IMR-90 (cell line): Measurements from ENCODE around the gene MGAT4A. TPM values are rescaled to one million over a fixed set of nuclear protein-coding genes. Genes with fewer than 3 reads are reported as not detected.

Source experiments
- ATAC-seq: fragments of 200-7000 bp; cut with Tn5 transposase; 2 replicates; pipeline ENCODE4 v1.9.1; 2020; ENCODE audit warnings: low read depth, mild to moderate bottlenecking, moderate library complexity
- BruUV-seq: library from RNA; stranded (reverse); fragments of 400-500 nt; replicated peaks from 2 replicates; lab custom pipeline; 2021; lab: Mats Ljungman, UMichigan
- CTCF ChIA-PET: fragments of 300-600 bp; formaldehyde crosslinking; extraction: SDS; loops from one replicate; lab custom pipeline; 2021; ENCODE audit warnings: antibody characterized with exemption; lab: Yijun Ruan, JAX
- POLR2A ChIA-PET: fragments of 300-600 bp; sonication (Branson Sonifier 250); formaldehyde crosslinking; loops from one replicate; lab custom pipeline; 2022; ENCODE audit warnings: antibody characterized with exemption; ENCODE audit not compliant: unreplicated experiment; lab: Charles Lee
- DNase-seq: peaks from one replicate; pipeline ENCODE4 v3.0.0; 2013
- H2AFZ ChIP-seq: replicated peaks from 2 replicates; pipeline ENCODE3; 2013; ENCODE audit warnings: low read length, mild to moderate bottlenecking; ENCODE audit not compliant: poor library complexity
- H2AK5ac ChIP-seq: 2 replicates; pipeline ENCODE4 v1.6.1; 2013; ENCODE audit warnings: low read depth, low read length, inconsistent platforms
- H2AK9ac ChIP-seq: replicated peaks from 2 replicates; pipeline ENCODE3; 2013; ENCODE audit warnings: mild to moderate bottlenecking, low read depth, low read length, moderate library complexity; ENCODE audit not compliant: poor library complexity
- H2BK120ac ChIP-seq: 2 replicates; pipeline ENCODE4 v1.6.1; 2013; ENCODE audit warnings: low read depth, low read length, inconsistent platforms
- H2BK15ac ChIP-seq: 3 replicates; pipeline ENCODE4 v1.6.1; 2013; ENCODE audit warnings: low read depth, low read length, inconsistent platforms
- H2BK20ac ChIP-seq: 2 replicates; pipeline ENCODE4 v1.6.1; 2013; ENCODE audit warnings: low read depth, mild to moderate bottlenecking, inconsistent platforms, low read length, moderate library complexity
- H2BK5ac ChIP-seq: 2 replicates; pipeline ENCODE4 v1.6.1; 2013; ENCODE audit warnings: mild to moderate bottlenecking, low read depth, low read length, inconsistent platforms; ENCODE audit not compliant: poor library complexity, severe bottlenecking
- H3K14ac ChIP-seq: replicated peaks from 2 replicates; pipeline ENCODE4 v1.6.1; 2013; ENCODE audit warnings: low read depth, low read length, inconsistent platforms
- H3K18ac ChIP-seq: 2 replicates; pipeline ENCODE4 v1.6.1; 2013; ENCODE audit warnings: low read depth, low read length, control low read depth
- H3K23ac ChIP-seq: 2 replicates; pipeline ENCODE4 v1.6.1; 2013; ENCODE audit warnings: low read depth, low read length, inconsistent platforms
- H3K27ac ChIP-seq: 2 replicates; pipeline ENCODE4 v1.5.1; 2013; ENCODE audit warnings: mild to moderate bottlenecking, control low read depth, low read length; ENCODE audit not compliant: insufficient read depth
- H3K27me3 ChIP-seq: 2 replicates; pipeline ENCODE4 v1.6.1; 2013; ENCODE audit warnings: low read length; ENCODE audit not compliant: control insufficient read depth, insufficient read depth
- H3K36me3 ChIP-seq: 2 replicates; pipeline ENCODE4 v1.6.1; 2013; ENCODE audit warnings: low read length, mixed read lengths; ENCODE audit not compliant: control insufficient read depth, insufficient read depth
- H3K4ac ChIP-seq: 2 replicates; pipeline ENCODE4 v1.6.1; 2013; ENCODE audit warnings: low read depth, low read length, inconsistent platforms
- H3K4me1 ChIP-seq: 2 replicates; pipeline ENCODE4 v1.6.1; 2013; ENCODE audit warnings: low read length, mixed read lengths; ENCODE audit not compliant: control insufficient read depth, insufficient read depth
- H3K4me2 ChIP-seq: 2 replicates; pipeline ENCODE4 v1.6.1; 2013; ENCODE audit warnings: low read depth, mild to moderate bottlenecking, control low read depth, low read length, moderate library complexity
- H3K4me3 ChIP-seq: 2 replicates; pipeline ENCODE4 v1.5.1; 2013; ENCODE audit warnings: low read depth, mild to moderate bottlenecking, control low read depth, low read length, moderate library complexity; ENCODE audit not compliant: insufficient read depth
- H3K56ac ChIP-seq: 2 replicates; pipeline ENCODE4 v1.6.1; 2013; ENCODE audit warnings: low read length, inconsistent platforms; ENCODE audit not compliant: insufficient read depth; ENCODE audit errors: extremely low read depth
- H3K79me1 ChIP-seq, 2 experiments: 2 replicates each; pipeline ENCODE4 v1.6.1; 2013; ENCODE audit warnings: low read length in 2 of 2, inconsistent platforms in 1 of 2, low read depth in 1 of 2
- H3K9ac ChIP-seq: 2 replicates; pipeline ENCODE4 v1.6.1; 2013; ENCODE audit warnings: low read depth, low read length, control low read depth
- H3K9me1 ChIP-seq: 2 replicates; pipeline ENCODE4 v1.6.1; 2013; ENCODE audit warnings: low read length, inconsistent platforms; ENCODE audit not compliant: insufficient read depth
- H3K9me3 ChIP-seq: 2 replicates; pipeline ENCODE4 v1.6.1; 2013; ENCODE audit warnings: low read length; ENCODE audit not compliant: control insufficient read depth, insufficient read depth
- H4K20me1 ChIP-seq: 2 replicates; pipeline ENCODE4 v1.6.1; 2013; ENCODE audit warnings: low read length, inconsistent platforms; ENCODE audit not compliant: insufficient read depth
- H4K5ac ChIP-seq: 2 replicates; pipeline ENCODE4 v1.6.1; 2013; ENCODE audit warnings: mild to moderate bottlenecking, low read depth, low read length, control low read depth
- H4K8ac ChIP-seq, 2 experiments: 2 replicates each; pipeline ENCODE4 v1.6.1; 2013; ENCODE audit warnings: low read depth in 2 of 2, low read length in 2 of 2, control low read depth in 1 of 2, inconsistent platforms in 1 of 2
- H4K91ac ChIP-seq: 2 replicates; pipeline ENCODE4 v1.6.1; 2013; ENCODE audit warnings: low read depth, low read length, inconsistent platforms; ENCODE audit not compliant: insufficient read depth
- BHLHE40 ChIP-seq: fragments of 150-350 bp; IDR thresholded peaks from 2 replicates; pipeline ENCODE4 v1.6.1; 2016; ENCODE audit warnings: mild to moderate bottlenecking, low read depth, low read length
- CEBPB ChIP-seq: IDR thresholded peaks from 2 replicates; pipeline ENCODE4 v1.6.1; 2012; ENCODE audit warnings: low read depth, low read length, improper control_type of control experiment
- CHD1 ChIP-seq: IDR thresholded peaks from 2 replicates; pipeline ENCODE4 v1.6.1; 2012; ENCODE audit warnings: low read depth, low read length, improper control_type of control experiment
- ELK1 ChIP-seq: fragments of 150-350 bp; IDR thresholded peaks from 2 replicates; pipeline ENCODE4 v1.6.1; 2016; ENCODE audit warnings: low read depth, mild to moderate bottlenecking, low read length, moderate library complexity, borderline replicate concordance
- FOS ChIP-seq: fragments of 150-350 bp; IDR thresholded peaks from 2 replicates; pipeline ENCODE4 v1.6.1; 2016; ENCODE audit warnings: low read depth, low read length
- MAFK ChIP-seq: IDR thresholded peaks from 2 replicates; pipeline ENCODE4 v1.6.1; 2012; ENCODE audit warnings: low read depth, low read length, improper control_type of control experiment
- MAZ ChIP-seq: IDR thresholded peaks from 2 replicates; pipeline ENCODE4 v1.6.1; 2012; ENCODE audit warnings: low read depth, mild to moderate bottlenecking, low read length, improper control_type of control experiment, moderate library complexity, borderline replicate concordance
- MXI1 ChIP-seq: IDR thresholded peaks from 2 replicates; pipeline ENCODE4 v1.6.1; 2012; ENCODE audit warnings: low read depth, mild to moderate bottlenecking, low read length, moderate library complexity, borderline replicate concordance
- NFE2L2 ChIP-seq: fragments of 150-350 bp; IDR thresholded peaks from 2 replicates; pipeline ENCODE4 v1.6.1; 2016; ENCODE audit warnings: low read depth, mild to moderate bottlenecking, low read length
- POLR2A ChIP-seq: IDR thresholded peaks from 2 replicates; pipeline ENCODE4 v1.6.1; 2012; ENCODE audit warnings: mild to moderate bottlenecking, low read depth, low read length
- RAD21 ChIP-seq: IDR thresholded peaks from 2 replicates; pipeline ENCODE4 v1.6.1; 2012; ENCODE audit warnings: low read length, improper control_type of control experiment
- RCOR1 ChIP-seq: IDR thresholded peaks from 2 replicates; pipeline ENCODE4 v1.6.1; 2012; ENCODE audit warnings: mild to moderate bottlenecking, low read length, improper control_type of control experiment; ENCODE audit not compliant: insufficient replicate concordance
- RFX5 ChIP-seq: IDR thresholded peaks from 2 replicates; pipeline ENCODE4 v1.8.0; 2012; ENCODE audit warnings: low read depth, mild to moderate bottlenecking, low read length, moderate library complexity
- SMC3 ChIP-seq: fragments of 150-350 bp; IDR thresholded peaks from 2 replicates; pipeline ENCODE4 v1.6.1; 2016; ENCODE audit warnings: low read depth, mild to moderate bottlenecking, antibody characterized with exemption, low read length, moderate library complexity
- whole genome bisulfite sequencing, 2 experiments: methylation state at CpG; one replicate each; pipeline versions ENCODE4 v1.1.5 to v1.1.7; 2013; ENCODE audit warnings: missing lambda C conversion rate in 2 of 2; ENCODE audit not compliant: insufficient read length in 1 of 2; ENCODE audit errors: extremely low coverage in 2 of 2; 5-methylcytosine and 5-hydroxymethylcytosine counted together
- dilution Hi-C: fragments of 300-500 bp; cut with HindIII; formaldehyde crosslinking; loops from one replicate; pipeline ENCODE4 v1.14.3; 2018; ENCODE audit warnings: low sequenced_read_pairs; ENCODE audit not compliant: unreplicated experiment
- in situ Hi-C: fragments of 300-500 bp; cut with MboI; formaldehyde crosslinking; loops from 3 replicates; pipeline ENCODE4 v1.14.3; 2019; ENCODE audit warnings: low sequenced_read_pairs, inconsistent platforms, mixed read lengths
- intact Hi-C: fragments of 100-400 bp; cut with micrococcal nuclease; formaldehyde crosslinking; loops from 2 replicates; pipeline ENCODE4 v1.10.0; 2022
- polyA plus RNA-seq, 3 experiments: library from polyadenylated mRNA; depleted of rRNA; stranded (reverse); fragments of >200 nt; gene quantifications; 2 replicates each; pipeline ENCODE4 v1.2.3, GENCODE V29; 2012; ENCODE audit warnings: low replicate concordance in 1 of 3
- total RNA-seq: library from RNA; depleted of rRNA; stranded (reverse); fragments of >200 nt; gene quantifications from 2 replicates; pipeline ENCODE4 v1.2.3, GENCODE V29; 2012
- TF ChIP-seq, protein P1 (sequence below): fragments of 150-350 bp; IDR thresholded peaks from 2 replicates; pipeline ENCODE4 v1.6.1; 2017; ENCODE audit warnings: mild to moderate bottlenecking, antibody characterized with exemption, low read length, low read depth

MGAT4A gene
- total and polyA plus RNA-seq, 2 of the 4 experiments (the other 2 are of a cell fraction) = under 0.01 TPM; not detected in 1

- intact Hi-C loops = loop anchor here (10.0 kb wide), 1 partner anchor 160 kb away; the partner anchor contains the start of gene INPP4A
- H3K56ac ChIP-seq = no peak overlapping the region
- 100% methylated on average over 1 of the region's 2 CpGs; no CpG with 5 or more reads in 1 of the 2 experiments for WGBS, 2 experiments
- H3K9me1 ChIP-seq = peaks cover 3% of the 10 kb centered on the region; the same call in 1 of the 2 replicates
- no peak overlapping the region for H2BK120ac ChIP-seq
- H3K4me3 ChIP-seq = no peak overlapping the region
- TF ChIP-seq MXI1 (no peak), SMC3 (no peak), MAFK (no peak), RFX5 (no peak), RAD21 (no peak), BHLHE40 (no peak), ELK1 (no peak), FOS (no peak), CHD1 (no peak), CEBPB (no peak), MAZ (no peak), NFE2L2 (no peak), RCOR1 (no peak), POLR2A (no peak)
- TF ChIP-seq, protein P1, sequence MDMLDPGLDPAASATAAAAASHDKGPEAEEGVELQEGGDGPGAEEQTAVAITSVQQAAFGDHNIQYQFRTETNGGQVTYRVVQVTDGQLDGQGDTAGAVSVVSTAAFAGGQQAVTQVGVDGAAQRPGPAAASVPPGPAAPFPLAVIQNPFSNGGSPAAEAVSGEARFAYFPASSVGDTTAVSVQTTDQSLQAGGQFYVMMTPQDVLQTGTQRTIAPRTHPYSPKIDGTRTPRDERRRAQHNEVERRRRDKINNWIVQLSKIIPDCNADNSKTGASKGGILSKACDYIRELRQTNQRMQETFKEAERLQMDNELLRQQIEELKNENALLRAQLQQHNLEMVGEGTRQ = no peak
- H4K20me1 ChIP-seq = peaks cover 8% of the 10 kb centered on the region; the same call in 1 of the 2 replicates
- no peak overlapping the region for H2BK20ac ChIP-seq
- no peak overlapping the region for H2AK5ac ChIP-seq
- in situ Hi-C loops = loop anchor here (5.0 kb wide), 1 partner anchor 197 kb away; no protein-coding TSS in a partner anchor
- POLR2A ChIA-PET = no interaction called here
- H4K91ac ChIP-seq = no peak overlapping the region
- dilution Hi-C loops = no loop called here
- no peak overlapping the region for H3K27ac ChIP-seq
- no peaks in the 10 kb centered on the region for H3K9me3 ChIP-seq
- H3K4me2 ChIP-seq = no peak overlapping the region
- no peak overlapping the region for H3K23ac ChIP-seq
- no peak overlapping the region for H4K8ac ChIP-seq
- H3K4ac ChIP-seq = no peak overlapping the region
- no peaks in the 10 kb centered on the region for H3K27me3 ChIP-seq
- no TSS peak for BruUV-seq
- H2AK9ac ChIP-seq = no peak overlapping the region
- H2AFZ ChIP-seq = no peak overlapping the region
- H3K4me1 ChIP-seq = peaks cover 7% of the 10 kb centered on the region
- no peak for ATAC-seq
- H4K5ac ChIP-seq = no peak overlapping the region
- H3K18ac ChIP-seq = no peak overlapping the region
- CTCF ChIA-PET = no interaction called here
- peaks cover 11% of the 10 kb centered on the region for H3K36me3 ChIP-seq
- no peak overlapping the region for H2BK15ac ChIP-seq
- H3K9ac ChIP-seq = no peak overlapping the region
- peaks cover 36 to 52% of the 10 kb centered on the region in 2 experiments for H3K79me1 ChIP-seq
- H3K14ac ChIP-seq = no peak overlapping the region
- DNase-seq = no peak
- H2BK5ac ChIP-seq = no peak overlapping the region
Observed at GRCh38 chr2:98604547-98604946, 126.4 kb downstream of the MGAT4A start.
